Astrocyte (in vitro differentiated cells and primary cell): ENCODE measurements around the gene ATP10B.

Experiments
- EZH2 ChIP-seq: IDR thresholded peaks from 2 replicates; pipeline ENCODE4 v1.6.1; 2012; ENCODE audit warnings: mild to moderate bottlenecking, low read length, inconsistent platforms; ENCODE audit not compliant: insufficient read depth
- TF ChIP-seq, protein P1 (sequence below): IDR thresholded peaks from 2 replicates; pipeline ENCODE4 v1.5.1; 2011; ENCODE audit warnings: low read depth, mild to moderate bottlenecking, inconsistent platforms, low read length, moderate library complexity; ENCODE audit not compliant: insufficient read depth

DNA sequence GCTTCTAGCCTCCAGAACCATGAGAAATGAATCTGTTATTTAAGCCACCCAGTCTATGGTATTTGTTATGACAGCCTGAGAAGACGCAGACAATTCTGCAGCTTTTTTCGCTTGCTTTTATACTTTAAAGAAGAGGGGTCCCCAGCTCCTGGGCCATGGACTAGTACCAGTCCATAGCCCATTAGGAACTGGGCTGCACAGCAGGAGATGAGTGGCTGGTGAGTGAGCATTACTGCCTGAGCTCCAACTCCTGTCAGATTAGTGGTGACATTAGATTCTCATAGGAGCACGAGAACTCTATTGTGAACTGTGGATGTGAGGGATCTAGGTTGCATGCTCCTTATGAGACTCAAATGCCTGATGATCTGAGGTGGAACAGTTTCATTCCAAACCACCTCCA lies 278.7 kb downstream of the ATP10B start:
- TF ChIP-seq, protein P1, sequence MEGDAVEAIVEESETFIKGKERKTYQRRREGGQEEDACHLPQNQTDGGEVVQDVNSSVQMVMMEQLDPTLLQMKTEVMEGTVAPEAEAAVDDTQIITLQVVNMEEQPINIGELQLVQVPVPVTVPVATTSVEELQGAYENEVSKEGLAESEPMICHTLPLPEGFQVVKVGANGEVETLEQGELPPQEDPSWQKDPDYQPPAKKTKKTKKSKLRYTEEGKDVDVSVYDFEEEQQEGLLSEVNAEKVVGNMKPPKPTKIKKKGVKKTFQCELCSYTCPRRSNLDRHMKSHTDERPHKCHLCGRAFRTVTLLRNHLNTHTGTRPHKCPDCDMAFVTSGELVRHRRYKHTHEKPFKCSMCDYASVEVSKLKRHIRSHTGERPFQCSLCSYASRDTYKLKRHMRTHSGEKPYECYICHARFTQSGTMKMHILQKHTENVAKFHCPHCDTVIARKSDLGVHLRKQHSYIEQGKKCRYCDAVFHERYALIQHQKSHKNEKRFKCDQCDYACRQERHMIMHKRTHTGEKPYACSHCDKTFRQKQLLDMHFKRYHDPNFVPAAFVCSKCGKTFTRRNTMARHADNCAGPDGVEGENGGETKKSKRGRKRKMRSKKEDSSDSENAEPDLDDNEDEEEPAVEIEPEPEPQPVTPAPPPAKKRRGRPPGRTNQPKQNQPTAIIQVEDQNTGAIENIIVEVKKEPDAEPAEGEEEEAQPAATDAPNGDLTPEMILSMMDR: no peak
- TF ChIP-seq EZH2: no peak
